Mucosa of stomach (tissue), 1 donor: ENCODE data around the gene UBE2R2.
"Not testable (repeated sequence)": the region's sequence is repeated elsewhere in the genome, so short reads cannot be mapped to it uniquely, and the experiment has no call there.

Experiments used
- H3K27me3 ChIP-seq: one replicate; pipeline ENCODE4 v1.7.0; 2013; ENCODE audit warnings: mild to moderate bottlenecking, low read length; ENCODE audit not compliant: control insufficient read depth, insufficient read depth
- H3K36me3 ChIP-seq: one replicate; pipeline ENCODE4 v1.7.0; 2013; ENCODE audit warnings: low read length; ENCODE audit not compliant: control insufficient read depth, insufficient read depth
- H3K4me1 ChIP-seq: one replicate; pipeline ENCODE4 v1.7.0; 2013; ENCODE audit warnings: mild to moderate bottlenecking, low read length; ENCODE audit not compliant: control insufficient read depth, insufficient read depth
- H3K4me3 ChIP-seq: one replicate; pipeline ENCODE4 v1.7.0; 2013; ENCODE audit warnings: low read length
- H3K9ac ChIP-seq: one replicate; pipeline ENCODE4 v1.7.0; 2013; ENCODE audit warnings: mild to moderate bottlenecking, low read length, moderate library complexity
- H3K9me3 ChIP-seq: one replicate; pipeline ENCODE4 v1.7.0; 2013; ENCODE audit warnings: mild to moderate bottlenecking, low read length, moderate library complexity; ENCODE audit not compliant: control insufficient read depth
- donor health status: Pancreatic carcinoma.

UBE2R2 gene

GRCh38 chr9:33801943-33802500, 14.9 kb upstream of the UBE2R2 start:
- H3K4me1 ChIP-seq, H3K36me3 ChIP-seq, H3K4me3 ChIP-seq, H3K27me3 ChIP-seq, H3K9me3 ChIP-seq, H3K9ac ChIP-seq: not testable (repeated sequence)

DNA sequence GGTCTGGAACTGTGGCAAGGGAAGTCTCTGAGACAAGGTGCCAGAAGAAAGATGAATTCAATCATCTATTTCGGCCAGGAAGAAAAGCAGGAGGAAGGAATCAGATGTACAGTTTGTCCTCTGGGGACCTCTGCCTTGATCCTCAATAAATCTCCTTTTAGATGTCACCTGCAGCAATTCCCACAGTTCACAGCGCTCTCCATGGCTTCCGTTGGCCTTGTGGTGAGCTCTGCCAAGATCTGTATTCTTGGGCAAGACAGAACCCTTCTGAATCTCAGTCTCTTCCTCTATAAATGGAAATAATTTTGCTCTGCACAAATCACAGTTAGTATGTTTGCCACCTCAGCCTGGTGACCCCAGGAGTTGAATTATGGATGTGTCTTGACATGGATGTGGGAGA, 12.8 kb upstream of the UBE2R2 start:
- not testable (repeated sequence) for H3K27me3 ChIP-seq, H3K9me3 ChIP-seq, H3K9ac ChIP-seq, H3K36me3 ChIP-seq, H3K4me1 ChIP-seq, H3K4me3 ChIP-seq

- not testable (repeated sequence) for H3K4me1 ChIP-seq, H3K36me3 ChIP-seq, H3K4me3 ChIP-seq, H3K9me3 ChIP-seq, H3K27me3 ChIP-seq, H3K9ac ChIP-seq
Measured at GRCh38 chr9:33807156-33807555, 9.8 kb upstream of the UBE2R2 start.

DNA sequence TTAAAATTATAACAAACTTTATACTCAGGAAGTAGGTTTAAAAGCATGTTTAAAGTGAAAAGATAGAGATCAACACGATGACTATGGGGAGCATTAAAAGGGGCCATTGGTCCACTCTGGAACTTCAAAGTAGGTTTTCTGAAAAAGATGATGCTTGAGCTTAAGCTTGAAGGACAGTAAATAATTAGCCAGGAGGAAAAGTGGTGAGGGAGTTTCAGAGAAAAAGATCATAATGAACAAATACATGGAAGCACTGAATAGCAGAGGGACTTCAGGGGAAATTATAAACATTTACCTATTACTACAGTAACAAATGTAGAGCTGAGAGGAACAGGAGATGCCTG, 8.0 kb upstream of the UBE2R2 start:
- H3K4me1 ChIP-seq, H3K27me3 ChIP-seq, H3K9me3 ChIP-seq, H3K4me3 ChIP-seq, H3K9ac ChIP-seq, H3K36me3 ChIP-seq: not testable (repeated sequence)

DNA sequence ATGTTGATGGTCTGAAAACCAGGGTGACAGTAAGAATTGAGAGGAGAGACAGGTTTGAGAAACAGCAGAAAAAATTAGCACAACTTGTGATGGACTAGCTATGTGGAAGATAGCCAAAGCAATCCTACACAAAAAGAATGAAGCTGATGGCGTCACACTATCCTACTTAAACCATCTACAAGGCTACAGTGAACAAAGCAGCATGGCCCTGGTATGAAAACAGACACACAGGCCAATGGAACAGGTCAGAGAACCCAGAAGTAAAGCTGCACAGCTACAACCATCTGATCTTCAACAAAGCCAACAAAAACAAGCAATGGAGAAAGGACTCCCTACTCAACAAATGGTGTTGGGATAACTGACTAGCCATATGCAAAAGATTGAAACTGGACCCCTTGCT, 7.5 kb upstream of the UBE2R2 start:
- peaks cover 8% of the 10 kb centered on the region for H3K4me1 ChIP-seq
- H3K9me3 ChIP-seq, result no peaks in the 10 kb centered on the region
- H3K36me3 ChIP-seq, result no peaks in the 10 kb centered on the region
- no peaks in the 10 kb centered on the region for H3K27me3 ChIP-seq
- H3K9ac ChIP-seq, result no peak overlapping the region
- H3K4me3 ChIP-seq, result no peak overlapping the region

GRCh38 chr9:33813712-33814641, 3.0 kb upstream of the UBE2R2 start:
- peaks cover 31% of the 10 kb centered on the region for H3K4me1 ChIP-seq
- H3K27me3 ChIP-seq, result no peaks in the 10 kb centered on the region
- no peak overlapping the region for H3K9ac ChIP-seq
- no peaks in the 10 kb centered on the region for H3K9me3 ChIP-seq
- H3K4me3 ChIP-seq, result no peak overlapping the region
- no peaks in the 10 kb centered on the region for H3K36me3 ChIP-seq

DNA sequence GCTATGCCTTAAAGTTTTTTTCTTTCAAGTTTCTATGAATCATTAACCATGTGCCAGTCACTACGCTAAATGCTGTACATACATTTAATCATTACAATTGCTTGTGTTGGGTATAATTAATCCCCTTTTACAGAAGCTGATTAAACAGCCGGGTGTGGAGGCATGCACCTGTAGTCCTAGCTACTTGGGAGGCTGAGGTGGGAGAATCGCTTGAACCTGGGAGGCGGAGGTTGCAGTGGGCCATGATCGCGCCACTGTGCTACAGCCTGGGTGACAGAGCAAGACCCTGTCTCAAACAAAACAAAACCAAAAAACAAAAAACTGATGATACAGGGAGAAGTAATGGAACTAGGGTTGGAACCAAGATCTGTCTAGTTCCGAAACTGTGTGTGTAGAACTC, 1.2 kb upstream of the UBE2R2 start:
- Histone ChIP-seq H3K4me3 (peak overlapping the region; percentile 17), H3K36me3 (no peaks in the 10 kb centered on the region), H3K9me3 (no peaks in the 10 kb centered on the region), H3K4me1 (peaks cover 44% of the 10 kb centered on the region), H3K9ac (peak overlapping the region; percentile 91), H3K27me3 (no peaks in the 10 kb centered on the region)

DNA sequence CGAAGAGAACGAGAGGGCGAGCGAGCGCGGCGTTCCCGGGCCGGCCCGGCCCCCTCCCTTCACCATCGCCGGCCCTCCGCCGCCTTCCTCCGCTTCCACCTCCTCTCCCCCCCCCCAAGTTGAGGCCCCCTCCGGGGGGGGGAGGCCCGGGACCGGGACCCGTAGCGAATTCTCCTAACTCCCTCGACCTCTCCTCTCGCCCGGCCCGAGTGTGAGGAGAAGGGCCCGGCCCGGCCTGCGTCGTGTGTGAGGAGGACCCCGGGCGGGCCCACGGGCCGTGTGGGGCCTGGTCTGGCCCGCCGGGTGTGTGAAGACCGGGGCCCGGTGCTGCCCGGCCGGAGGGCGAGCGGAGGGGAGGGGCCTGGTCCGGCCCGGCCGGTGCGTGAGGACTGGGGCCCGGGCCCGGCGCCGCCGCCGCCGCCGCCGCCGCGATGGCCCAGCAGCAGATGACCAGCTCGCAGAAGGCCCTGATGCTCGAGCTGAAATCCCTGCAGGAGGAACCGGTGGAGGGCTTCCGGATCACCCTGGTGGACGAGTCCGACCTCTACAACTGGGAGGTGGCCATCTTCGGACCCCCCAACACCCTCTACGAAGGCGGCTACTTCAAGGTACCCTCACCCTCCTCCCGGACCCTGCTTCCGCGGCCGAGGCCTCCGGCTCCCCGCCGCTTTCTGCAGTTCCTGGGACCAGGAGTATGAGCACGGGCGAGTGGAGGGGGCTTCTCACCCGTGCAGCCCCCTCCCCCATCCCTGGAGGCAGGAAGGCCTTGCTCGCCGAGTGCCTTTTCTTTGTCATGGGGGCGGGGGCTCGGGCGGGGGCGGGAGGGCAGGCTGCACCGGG, 587 bp downstream of the UBE2R2 start:
- no peaks in the 10 kb centered on the region for H3K9me3 ChIP-seq
- H3K9ac ChIP-seq, result peak overlapping the region; percentile 95
- peaks cover 49% of the 10 kb centered on the region for H3K4me1 ChIP-seq
- no peaks in the 10 kb centered on the region for H3K27me3 ChIP-seq
- H3K4me3 ChIP-seq, result peak overlapping the region; percentile 36
- H3K36me3 ChIP-seq, result no peaks in the 10 kb centered on the region

DNA sequence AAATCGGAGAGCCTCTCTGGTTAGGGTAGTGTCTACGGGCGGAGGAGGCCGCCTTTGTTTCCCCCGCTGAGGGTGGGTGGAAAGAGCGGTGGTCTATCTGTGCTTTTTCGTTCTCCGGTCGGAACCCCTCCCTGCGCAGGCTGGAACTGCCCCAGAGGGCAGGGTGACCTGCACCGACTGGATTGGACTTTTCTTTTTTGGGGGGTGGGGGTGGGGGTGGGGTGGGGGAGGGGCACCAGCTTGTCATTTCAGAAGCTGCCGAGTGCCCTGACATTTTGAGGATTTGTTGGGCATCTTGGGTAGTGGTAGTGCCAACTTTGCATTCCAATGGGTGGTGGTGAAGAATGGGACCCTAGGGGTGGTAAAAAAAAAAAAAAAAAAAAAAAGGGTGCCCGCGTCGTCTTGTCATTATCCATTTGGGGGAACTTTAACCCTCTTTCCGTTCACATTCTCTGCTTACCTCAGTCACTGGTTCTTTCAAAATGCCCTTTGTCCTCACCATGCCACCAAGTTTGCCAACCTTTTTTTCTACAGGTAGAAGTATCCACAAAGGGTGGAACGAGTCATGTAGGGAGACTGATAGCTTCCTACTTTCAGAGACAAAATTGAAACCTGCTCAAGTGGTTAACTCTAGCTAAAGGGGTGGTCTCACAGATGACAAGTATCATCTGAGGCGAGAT, 1.3 kb downstream of the UBE2R2 start:
- Histone ChIP-seq H3K4me3 (peak overlapping the region; percentile 51), H3K4me1 (peaks cover 49% of the 10 kb centered on the region), H3K9ac (peak overlapping the region; percentile 95), H3K9me3 (no peaks in the 10 kb centered on the region), H3K36me3 (no peaks in the 10 kb centered on the region), H3K27me3 (no peaks in the 10 kb centered on the region)

DNA sequence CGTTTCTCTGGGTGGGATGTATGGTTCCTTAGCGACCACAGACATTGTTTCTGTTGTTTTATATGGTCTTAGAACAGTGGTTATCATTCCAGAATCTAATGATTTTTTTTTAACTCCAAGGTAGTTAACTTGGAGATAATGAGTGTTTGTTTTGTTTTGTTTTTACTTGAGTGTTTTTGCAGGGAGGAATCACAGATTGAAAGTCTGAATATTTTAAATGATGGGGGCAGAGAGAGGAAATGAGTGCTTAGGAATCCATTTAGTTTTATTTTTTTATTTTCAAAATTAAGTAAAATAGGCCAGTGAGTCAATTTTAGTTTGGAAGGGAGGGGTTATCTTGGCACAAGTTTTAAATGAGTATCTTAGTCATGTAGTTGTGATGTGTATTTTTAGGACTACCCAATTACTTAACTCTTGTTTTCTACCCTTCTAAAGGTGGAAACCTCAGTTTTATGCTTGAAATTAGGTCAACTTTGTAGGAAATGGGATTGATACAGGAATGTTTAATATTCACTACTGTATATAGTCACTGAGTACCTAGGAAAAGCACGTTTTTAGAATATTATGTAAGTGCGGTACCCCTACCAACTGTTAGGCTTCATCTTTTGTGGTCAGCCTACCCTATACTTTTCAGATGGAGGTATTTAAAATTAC, 2.0 kb downstream of the UBE2R2 start:
- H3K9ac ChIP-seq, result peak overlapping the region; percentile 95
- no peaks in the 10 kb centered on the region for H3K27me3 ChIP-seq
- no peaks in the 10 kb centered on the region for H3K9me3 ChIP-seq
- peaks cover 45% of the 10 kb centered on the region for H3K4me1 ChIP-seq
- peak overlapping the region; percentile 51 for H3K4me3 ChIP-seq
- no peaks in the 10 kb centered on the region for H3K36me3 ChIP-seq

- peaks cover 32% of the 10 kb centered on the region for H3K4me1 ChIP-seq
Measured at GRCh38 chr9:33820231-33820745, 3.3 kb downstream of the UBE2R2 start.

More at GRCh38 chr9:33820231-33820745, 3.3 kb downstream of the UBE2R2 start:
- H3K9ac ChIP-seq, result no peak overlapping the region
- no peaks in the 10 kb centered on the region for H3K36me3 ChIP-seq
- H3K27me3 ChIP-seq, result no peaks in the 10 kb centered on the region
- no peak overlapping the region for H3K4me3 ChIP-seq
- H3K9me3 ChIP-seq, result no peaks in the 10 kb centered on the region
